ENCODE data around the gene KRT71.

Gene KRT71

DNA sequence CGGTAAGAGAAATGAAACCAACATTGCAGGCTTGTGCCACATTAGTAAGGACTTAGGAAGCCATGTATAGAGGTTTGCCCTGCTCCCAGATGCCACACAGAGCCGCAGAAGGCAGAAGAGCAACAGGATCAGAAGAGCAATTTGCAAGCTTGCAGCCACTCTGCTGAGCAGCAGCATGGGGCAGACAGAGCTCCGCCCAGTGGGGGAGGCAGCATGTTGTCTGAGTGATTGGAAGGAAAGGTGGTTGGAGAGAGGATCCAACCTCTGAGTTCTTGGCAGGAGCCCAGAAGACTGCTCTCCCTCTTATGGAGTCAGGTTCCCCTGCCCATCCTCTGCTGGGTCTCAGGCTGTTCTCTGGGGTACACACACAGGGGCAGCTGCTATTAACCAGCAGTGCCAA, 57.6 kb downstream of the KRT71 start:
- H3K36me3 Mint-ChIP-seq (ENCODE audit: low read depth) = no peaks in the 10 kb centered on the region
- DNase-seq = no peak
- no peak overlapping the region for H3K4me3 Mint-ChIP-seq
- H3K9me3 Mint-ChIP-seq = no peaks in the 10 kb centered on the region
- no peak overlapping the region for H3K27ac Mint-ChIP-seq
- H3K27me3 Mint-ChIP-seq = peaks cover 33% of the 10 kb centered on the region
- peaks cover 3% of the 10 kb centered on the region for H3K4me1 Mint-ChIP-seq (ENCODE audit: low read depth)

DNA sequence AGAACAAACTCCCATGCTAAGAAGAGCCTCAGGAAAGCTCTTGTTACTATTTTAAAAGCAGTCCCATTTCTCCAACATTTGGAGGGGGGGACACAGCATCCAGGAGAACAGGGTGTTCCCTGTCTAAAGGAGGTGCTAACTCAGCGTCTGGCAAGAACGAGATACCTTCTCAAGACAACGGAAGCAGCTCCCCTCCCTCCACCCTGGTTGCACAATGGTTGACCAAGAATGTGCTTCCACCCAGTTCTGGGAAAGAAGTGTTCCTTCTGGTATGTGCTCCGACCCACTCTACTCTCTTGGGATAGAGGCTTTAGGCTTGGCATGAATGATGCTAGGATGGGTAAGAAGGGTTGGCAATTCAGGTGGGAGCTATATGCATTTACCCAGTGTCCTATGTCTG, 58.4 kb downstream of the KRT71 start:
- Mint-ChIP-seq H3K9me3 (no peaks in the 10 kb centered on the region), H3K36me3 (ENCODE audit: low read depth) (no peaks in the 10 kb centered on the region), H3K4me1 (ENCODE audit: low read depth) (peaks cover 3% of the 10 kb centered on the region), H3K27me3 (peaks cover 34% of the 10 kb centered on the region), H3K4me3 (no peak overlapping the region), H3K27ac (no peak overlapping the region)
- no peak for DNase-seq

DNA sequence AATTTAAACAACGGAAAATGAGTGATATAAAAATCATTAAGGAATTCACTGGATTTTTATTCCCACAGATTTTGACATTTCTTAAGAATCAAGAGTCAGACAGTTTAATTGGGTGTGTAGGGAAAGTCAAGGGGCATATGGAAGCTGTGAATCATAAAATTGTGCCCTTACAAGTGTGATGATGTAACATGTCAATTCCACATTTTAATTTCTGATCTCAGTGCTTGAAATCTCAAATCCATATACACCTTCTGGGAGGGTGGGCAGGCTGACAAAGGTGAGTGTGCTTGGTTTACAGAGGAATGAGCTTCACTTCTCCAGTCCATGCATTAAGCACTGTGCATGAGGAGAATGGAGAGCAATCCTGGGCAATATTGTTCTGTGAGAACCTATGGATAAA, 58.8 kb downstream of the KRT71 start:
- Mint-ChIP-seq H3K4me1 (ENCODE audit: low read depth) (peaks cover 3% of the 10 kb centered on the region), H3K9me3 (no peaks in the 10 kb centered on the region), H3K27ac (no peak overlapping the region), H3K27me3 (peaks cover 34% of the 10 kb centered on the region), H3K4me3 (no peak overlapping the region), H3K36me3 (ENCODE audit: low read depth) (no peaks in the 10 kb centered on the region)
- DNase-seq = no peak
